Measurements from ENCODE around the gene CAMTA1.

Gene CAMTA1

DNA sequence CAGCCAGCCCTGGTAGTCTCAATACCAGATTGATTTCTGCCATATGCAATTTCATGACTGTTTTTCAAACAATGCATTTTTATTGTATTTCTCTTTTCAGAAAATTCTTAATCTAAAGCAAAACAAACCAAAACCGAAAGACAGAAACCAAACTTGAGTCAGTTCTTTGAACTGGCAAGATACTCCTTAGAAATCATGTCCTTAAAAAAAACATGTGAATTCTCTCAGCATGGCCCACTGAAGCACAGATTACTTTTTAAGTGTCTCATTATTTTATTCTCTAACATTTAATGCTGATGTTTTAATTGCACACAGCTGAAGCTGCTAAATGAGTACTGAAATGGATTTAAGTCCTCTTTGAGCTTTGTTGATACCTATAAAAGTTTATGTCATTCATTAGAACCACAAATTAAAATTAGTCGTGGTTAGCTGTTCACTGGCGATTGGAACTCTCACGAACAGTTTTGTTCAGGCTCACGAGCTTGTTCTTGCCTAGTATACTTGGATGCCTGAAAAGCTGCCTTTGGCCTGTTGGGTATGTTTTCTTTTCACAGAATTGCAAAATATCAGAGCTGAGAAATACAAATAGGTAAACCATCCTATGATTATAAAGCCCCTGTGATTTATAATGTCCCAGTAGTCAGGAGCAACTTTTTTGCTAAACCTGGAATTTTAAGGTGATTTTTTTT is 87.5 kb downstream of the CAMTA1 start:
- in situ Hi-C loops (cut with MboI; ENCODE audit: low sequenced_read_pairs), result no loop called here

DNA sequence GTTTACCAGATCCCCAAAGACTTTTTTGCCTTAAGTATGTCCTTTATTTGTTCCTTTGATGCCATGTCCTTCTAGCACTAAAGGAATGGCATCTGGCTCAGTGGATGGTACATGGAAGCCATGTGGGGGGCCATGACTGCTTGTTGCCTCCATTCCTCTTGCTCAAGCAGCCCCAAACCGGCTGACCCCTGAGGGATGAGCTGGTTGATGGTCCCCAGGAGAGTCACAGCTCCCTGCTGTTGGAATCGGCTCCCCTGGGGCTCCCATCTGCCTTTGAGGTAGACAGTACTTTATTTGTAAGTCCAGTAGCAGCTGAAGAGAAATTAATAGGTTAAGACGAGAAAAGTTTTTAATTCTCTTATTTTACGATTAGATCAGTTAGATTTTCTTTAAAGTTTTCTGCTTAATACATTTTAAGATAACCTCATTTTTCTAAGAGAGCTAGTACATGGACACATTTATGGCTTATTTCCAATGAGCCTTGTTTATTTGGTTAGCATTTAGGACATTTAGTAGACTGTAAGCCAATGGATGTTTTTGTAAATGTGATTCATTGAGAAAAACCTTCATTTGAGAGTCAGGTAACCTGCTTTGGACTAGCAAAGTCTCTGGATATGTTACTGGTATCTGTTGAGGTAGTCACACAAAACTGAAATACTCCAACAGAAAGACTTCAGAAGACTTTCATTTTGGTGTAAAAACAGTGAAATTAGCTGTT is 88.2 kb downstream of the CAMTA1 start:
- in situ Hi-C loops (cut with MboI; ENCODE audit: low sequenced_read_pairs), result no loop called here

DNA sequence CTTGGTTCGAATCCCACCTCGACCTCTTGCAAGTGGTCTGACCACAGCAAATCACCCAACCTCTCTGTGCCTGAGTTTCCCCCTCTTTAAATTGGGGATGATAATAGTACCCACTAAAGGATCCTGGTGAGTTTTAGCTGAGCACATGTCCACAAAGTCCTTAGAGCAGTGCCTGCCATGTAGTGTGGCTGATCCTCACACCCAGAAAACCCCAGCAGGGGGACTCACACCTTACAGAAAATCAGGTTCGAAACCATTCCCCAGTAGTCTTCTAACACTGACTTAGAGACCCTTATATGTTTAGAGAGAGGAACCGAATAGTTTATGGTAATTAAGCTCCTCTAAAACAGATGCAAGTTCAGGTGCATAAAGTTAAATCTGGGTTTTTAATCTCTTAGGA is 89.0 kb downstream of the CAMTA1 start:
- in situ Hi-C loops (cut with MboI; ENCODE audit: low sequenced_read_pairs), result no loop called here

DNA sequence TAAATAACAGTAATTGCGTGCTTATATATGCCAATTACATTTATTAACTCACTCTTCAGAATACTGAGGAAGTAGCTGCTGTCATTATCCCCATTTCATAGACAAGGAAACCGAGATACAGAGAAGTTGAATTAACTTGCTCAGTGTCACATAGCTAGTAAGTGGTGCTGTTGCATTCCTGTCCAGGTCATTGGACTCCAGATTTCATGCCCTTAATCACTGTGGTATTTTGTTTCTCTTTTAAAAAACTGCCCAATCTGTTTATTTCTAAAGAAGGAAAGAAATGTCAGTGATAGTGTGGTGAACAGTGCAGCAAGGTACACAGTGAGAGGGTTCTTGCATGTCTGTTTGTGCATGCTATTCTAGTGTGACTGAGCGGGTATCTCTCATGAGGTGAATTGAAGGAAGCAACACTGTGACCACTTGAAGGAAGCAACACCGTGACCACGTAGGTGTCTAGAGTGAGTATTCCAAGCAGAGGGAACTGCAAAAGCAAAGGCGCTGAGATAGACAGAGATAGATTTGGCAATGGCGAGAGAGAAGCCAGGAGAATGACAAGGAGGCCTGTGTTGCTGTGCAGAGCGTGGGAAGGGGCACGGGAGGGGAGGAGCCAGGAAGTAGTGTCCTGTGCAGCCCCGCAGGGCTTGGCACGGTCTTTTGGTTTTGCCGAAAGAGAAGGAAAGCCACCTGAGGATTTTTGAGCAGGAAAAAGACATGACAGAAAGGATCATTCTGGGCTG is 95.9 kb downstream of the CAMTA1 start:
- in situ Hi-C loops (cut with MboI; ENCODE audit: low sequenced_read_pairs), result loop anchor here (25.0 kb wide), 1 partner anchor 169 kb away; the partner anchor contains the start of gene DNAJC11

DNA sequence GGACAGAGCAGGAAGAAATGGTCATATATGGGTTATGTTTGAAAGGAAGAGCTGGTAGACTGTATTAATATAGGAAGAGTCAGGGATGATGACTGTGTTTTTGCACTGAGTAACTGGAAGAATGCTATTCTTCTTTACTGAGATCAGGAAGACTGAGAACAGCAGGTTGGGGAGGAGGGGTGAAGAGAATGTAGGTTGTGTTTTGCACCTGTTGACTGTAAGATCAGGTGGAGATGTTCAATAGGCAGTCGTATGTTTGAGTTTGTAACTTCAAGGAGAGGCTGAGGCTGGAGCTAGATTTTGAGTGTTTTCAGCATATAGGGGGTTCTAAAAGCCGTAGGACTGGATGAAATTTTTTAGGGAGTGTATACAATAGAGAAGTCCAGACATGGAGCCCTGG is 97.2 kb downstream of the CAMTA1 start:
- in situ Hi-C loops (cut with MboI; ENCODE audit: low sequenced_read_pairs), result loop anchor here (25.0 kb wide), 1 partner anchor 170 kb away; the partner anchor contains the start of gene DNAJC11

DNA sequence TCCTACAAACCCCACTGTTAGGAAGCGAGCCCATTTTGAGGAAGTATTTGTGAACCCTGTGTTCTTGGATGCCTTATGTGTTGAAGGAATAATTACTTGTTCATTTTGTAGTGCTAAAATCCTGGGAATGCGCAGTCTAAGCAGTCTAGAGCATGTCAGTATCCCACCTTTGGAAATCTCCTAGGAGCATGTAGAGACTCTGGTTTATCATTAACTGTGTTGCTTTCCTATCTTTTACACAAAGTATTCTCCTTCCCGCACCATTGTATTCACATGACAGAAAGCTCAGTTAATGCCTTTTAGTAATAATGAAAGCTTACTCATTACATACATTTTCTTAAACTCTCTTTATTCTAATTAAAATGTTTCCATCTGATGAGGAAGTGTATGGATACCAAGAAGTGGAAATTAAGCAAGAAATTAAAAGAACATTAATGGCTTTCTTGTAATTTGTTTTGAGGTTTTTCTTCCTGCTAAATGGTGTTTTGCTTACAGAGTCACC is 99.4 kb downstream of the CAMTA1 start:
- in situ Hi-C loops (cut with MboI; ENCODE audit: low sequenced_read_pairs), result loop anchor here (25.0 kb wide), 1 partner anchor 172 kb away; the partner anchor contains the start of gene DNAJC11

DNA sequence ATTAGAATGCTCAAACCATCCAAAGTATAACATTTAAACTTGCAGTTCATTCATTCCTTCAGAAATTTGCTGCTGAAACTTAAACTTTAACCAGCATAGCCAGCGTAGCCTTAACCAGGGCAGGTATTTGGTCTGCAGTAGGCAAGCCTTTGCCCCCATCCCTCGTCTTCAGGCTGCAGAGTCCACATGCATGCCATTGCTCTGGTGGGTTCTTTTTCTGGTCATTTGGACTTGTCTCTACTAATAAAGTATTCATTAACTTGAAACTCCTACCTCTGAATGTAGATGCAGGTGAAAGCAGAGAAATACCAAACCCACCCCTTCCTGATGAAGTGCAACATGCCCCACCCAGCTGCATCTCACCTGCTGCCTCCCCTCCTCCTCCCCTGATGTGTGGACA is 100.2 kb downstream of the CAMTA1 start:
- in situ Hi-C loops (cut with MboI; ENCODE audit: low sequenced_read_pairs), result loop anchor here (25.0 kb wide), 1 partner anchor 173 kb away; the partner anchor contains the start of gene DNAJC11

DNA sequence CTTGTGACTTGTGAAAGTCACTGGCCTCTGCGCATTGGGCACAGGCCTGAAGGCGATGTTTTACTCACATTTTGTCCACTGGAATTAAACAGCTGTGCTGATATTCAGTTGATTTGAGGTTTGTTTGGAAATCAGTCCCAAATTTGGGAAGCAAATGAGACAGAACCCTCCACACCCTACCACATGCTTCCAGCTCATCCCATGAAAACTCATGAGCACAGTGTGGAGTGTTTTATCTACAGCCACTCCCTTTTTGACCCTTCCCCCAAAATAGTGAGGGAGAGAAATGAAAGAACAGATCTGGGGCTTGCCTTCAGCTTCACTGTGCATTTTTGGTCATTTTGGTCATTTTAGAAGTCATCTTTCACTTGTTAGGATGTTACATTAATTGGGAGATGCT is 101.3 kb downstream of the CAMTA1 start:
- in situ Hi-C loops (cut with MboI; ENCODE audit: low sequenced_read_pairs), result loop anchor here (25.0 kb wide), 1 partner anchor 174 kb away; the partner anchor contains the start of gene DNAJC11

DNA sequence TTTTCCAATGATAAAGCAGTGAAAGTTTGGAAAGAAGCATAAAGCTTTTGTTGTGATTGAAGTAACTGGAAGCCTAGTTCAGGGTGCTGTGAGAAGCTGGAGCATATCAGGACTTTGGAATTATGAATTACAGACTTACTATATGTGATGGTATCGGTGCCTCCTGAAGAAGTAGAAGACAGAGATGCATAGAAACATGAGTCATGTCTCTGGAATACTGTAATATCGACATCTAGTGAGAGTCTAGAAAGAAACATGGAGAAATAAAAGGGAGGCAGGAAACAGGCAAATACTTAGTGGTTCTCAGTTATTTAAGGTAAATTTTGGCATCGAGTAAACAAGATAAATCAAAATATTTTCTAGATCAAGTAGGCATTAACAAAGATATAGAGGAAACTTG is 103.0 kb downstream of the CAMTA1 start:
- in situ Hi-C loops (cut with MboI; ENCODE audit: low sequenced_read_pairs), result loop anchor here (25.0 kb wide), 1 partner anchor 176 kb away; the partner anchor contains the start of gene DNAJC11

DNA sequence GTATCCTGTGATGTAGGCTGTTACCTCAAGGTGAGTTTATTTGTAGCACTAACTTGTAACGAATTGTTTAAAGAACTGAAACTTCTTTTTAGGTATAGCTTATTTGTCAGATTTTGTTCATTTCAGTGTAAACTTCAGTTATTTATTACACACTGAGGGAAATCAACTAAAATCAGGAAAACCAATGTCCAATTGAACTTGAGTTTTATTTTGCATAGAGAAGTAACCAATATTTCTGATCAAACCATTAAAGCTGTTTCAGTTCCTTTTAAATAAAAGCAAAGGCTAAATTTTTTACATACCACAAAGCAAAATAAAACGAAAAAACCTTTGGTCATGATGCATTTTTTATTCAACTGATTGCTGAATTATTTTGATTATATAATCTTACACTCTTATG is 103.6 kb downstream of the CAMTA1 start:
- in situ Hi-C loops (cut with MboI; ENCODE audit: low sequenced_read_pairs), result loop anchor here (25.0 kb wide), 1 partner anchor 177 kb away; the partner anchor contains the start of gene DNAJC11

DNA sequence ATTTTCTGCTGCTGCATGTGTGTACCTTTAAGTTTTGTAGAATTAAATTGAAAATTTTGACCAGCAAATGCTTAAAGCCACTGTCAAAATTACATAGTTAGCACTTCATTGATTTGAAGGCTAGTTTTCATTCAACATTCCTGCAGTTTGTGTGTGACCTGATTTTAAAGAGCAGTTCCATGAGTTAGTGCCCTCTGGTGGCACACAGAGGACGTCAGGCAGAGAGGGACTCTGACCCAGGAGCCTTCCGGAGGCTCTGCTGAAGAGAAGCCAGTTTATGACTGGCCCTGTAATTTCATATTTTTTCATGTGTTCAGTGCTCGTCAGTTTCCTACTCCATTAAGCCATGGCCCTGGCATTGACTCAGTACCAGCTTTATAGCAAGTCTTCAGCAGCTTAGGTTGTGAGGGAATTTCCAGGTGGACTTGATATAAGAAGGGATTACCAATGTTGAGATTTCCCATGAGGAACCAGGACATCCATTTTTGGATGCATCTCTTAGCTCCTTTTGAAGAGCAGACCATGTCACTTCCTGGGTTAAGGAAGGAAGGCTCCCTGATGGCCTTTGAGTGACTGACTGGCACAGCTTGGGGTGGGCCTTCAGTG is 104.7 kb downstream of the CAMTA1 start:
- in situ Hi-C loops (cut with MboI; ENCODE audit: low sequenced_read_pairs), result loop anchor here (25.0 kb wide), 1 partner anchor 178 kb away; the partner anchor contains the start of gene DNAJC11

DNA sequence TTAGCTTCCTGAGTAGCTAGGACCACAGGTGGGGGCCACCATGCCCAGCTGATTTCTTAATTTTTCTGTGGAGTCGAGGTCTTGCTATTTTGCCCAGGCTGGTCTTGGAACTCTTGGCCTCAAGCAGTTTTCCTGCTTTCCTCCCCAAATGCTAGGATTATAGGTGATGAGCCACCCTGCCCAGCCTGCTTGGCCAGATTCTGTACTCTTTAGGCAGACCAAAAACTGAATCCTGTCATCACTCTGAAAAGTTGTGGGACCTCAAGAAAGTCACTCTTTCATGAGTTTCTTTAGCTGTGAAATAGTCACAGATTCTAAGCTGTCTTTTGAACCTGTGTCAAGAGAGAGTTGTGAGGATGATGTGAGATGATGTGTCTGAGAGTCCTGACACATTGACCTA is 105.4 kb downstream of the CAMTA1 start:
- in situ Hi-C loops (cut with MboI; ENCODE audit: low sequenced_read_pairs), result loop anchor here (25.0 kb wide), 1 partner anchor 178 kb away; the partner anchor contains the start of gene DNAJC11

DNA sequence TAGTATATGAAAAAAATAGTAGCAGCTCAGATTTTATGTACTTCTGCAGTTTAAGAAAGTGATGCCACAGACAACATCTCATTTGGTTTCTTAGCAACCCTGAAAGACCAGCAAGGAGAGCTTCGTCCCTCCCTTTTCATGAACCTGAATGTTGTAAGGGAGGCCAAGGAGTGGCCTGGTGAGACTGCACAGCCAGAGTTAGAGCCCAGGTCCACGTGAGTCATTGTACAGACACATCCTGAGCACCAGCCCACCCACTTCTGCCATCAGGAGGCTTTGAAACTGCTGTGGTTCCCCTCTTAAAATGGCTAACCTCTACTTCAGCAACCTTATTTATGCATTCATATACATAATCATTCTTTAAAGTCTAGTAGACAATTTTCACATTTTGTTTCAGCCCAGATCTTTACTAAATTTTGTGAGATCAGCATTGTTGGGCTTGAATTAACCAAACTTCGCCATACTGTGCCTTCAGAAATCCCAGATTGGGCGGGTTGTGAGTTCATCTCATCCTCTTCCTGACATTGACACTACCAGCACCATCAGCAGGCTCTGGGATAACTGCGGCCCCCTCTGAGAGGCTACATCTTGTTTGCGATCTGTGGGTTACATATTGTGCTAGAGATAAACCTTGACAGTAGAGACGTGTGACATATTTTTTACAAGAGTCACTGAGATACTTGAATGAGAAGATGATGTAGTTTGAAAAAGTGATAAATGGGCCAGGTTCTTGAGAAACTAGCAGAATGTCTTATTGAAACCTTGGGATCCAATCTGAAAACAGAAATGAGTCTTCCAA is 106.7 kb downstream of the CAMTA1 start:
- in situ Hi-C loops (cut with MboI; ENCODE audit: low sequenced_read_pairs), result loop anchor here (25.0 kb wide), 1 partner anchor 180 kb away; the partner anchor contains the start of gene DNAJC11

DNA sequence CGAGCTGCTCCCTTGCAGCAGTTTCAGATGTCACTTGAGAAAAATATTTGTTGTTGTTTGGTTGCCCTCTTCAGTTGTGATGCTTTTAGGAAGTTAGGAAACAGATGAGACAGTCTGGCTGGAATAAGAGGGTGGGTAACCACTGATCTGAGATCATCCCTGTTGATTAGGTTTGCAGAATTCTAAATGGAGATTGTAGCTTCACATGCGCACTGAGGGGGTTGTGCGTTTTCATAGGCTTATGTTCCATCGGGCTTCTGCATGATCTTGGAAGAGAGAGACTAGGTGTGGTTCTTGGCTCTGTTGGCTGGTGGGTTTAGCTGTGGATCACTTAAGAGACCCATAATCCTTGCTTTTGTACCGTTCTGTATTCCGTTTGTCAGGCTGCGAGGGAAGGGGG is 108.1 kb downstream of the CAMTA1 start:
- in situ Hi-C loops (cut with MboI; ENCODE audit: low sequenced_read_pairs), result loop anchor here (25.0 kb wide), 1 partner anchor 181 kb away; the partner anchor contains the start of gene DNAJC11

DNA sequence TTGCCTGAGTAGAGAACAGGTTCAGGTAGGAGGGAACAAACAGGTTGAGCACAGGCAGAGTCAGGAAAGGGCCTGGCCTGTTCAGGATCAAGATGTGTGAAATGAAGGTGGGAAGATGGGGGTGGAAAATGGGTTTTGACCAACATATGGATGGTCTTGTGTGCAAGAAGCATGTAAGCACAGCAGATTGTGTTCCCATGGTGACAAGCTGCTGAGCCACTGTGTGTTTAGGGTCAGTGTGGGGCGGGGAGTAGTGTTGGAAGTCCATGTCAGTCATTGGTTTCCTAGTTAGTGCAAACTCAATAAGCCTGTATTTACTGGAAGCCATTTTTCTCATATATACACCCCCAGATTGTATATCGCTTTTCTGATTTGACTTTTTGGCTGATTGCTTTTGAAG is 111.9 kb downstream of the CAMTA1 start:
- in situ Hi-C loops (cut with MboI; ENCODE audit: low sequenced_read_pairs), result loop anchor here (25.0 kb wide), 1 partner anchor 185 kb away; the partner anchor contains the start of gene DNAJC11

DNA sequence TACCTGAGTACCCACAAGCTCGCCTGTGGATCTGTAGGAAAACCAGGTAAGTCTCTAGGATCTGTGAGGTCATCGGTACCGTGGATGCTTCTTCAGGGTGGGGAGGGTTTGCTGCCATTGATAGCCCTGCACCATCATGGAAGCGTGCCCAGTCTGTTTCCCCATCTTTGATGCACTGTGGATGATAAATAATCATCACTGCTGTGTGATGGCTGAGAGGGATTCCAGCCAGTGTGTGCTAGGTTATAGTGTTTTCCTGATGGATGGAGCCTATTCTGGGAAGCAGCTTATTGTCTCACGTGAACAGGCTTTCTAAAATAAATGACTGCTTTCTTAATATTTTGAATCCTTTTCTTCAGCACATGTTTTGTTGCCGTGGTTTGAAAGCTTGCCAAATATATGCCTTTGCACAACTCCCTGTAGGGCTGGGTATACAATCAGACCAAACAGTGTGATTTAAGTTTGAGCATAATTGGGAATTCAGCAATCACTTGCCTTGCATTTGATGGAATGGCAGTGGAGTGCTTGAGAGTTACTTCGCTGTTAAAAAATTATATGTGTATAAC is 113.8 kb downstream of the CAMTA1 start:
- in situ Hi-C loops (cut with MboI; ENCODE audit: low sequenced_read_pairs), result loop anchor here (25.0 kb wide), 1 partner anchor 187 kb away; the partner anchor contains the start of gene DNAJC11

DNA sequence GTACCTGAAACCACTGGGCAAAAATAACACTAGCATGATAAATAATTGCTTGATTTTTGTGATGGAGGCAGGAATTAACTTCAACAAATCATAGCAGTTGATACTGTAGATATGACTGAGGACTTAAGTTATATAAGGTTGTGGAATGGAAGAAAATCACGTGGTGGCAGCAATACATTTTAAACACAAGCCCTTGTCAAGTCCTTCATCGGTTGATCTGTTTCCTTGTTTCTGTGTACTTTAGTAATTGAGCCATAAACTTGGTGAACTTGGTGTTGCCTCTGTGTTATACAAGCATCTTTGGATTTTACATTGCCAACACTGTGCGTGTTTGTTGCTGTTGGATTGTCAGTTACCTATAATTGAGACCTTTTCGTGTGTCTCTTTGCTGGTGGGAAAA is 114.4 kb downstream of the CAMTA1 start:
- in situ Hi-C loops (cut with MboI; ENCODE audit: low sequenced_read_pairs), result loop anchor here (25.0 kb wide), 1 partner anchor 187 kb away; the partner anchor contains the start of gene DNAJC11

DNA sequence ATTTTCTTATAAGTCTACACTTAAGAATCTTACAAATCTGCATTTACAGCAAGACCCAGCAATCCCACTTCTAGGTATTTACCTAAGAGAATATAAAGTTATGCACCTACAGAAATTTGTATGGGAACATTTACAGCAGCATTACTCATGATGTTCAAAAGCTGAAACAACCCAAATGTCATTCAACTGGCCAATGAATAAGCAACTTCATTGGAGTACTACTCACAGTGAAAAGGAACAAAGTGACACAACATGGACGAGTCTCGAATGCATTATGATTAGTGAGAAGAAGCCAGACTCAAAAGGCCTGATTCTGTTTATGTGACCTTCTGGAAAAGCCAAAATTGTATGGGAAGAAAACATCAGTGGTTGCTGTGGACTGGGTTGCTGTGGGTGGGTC is 116.9 kb downstream of the CAMTA1 start:
- in situ Hi-C loops (cut with MboI; ENCODE audit: low sequenced_read_pairs), result no loop called here

Data from HL-60/S4 treated with retinoic acid at 250 ng/mL for 4 days and 3 days (cell line).